Activated naive CD8-positive, alpha-beta T cell treated with anti-CD3 and anti-CD28 coated beads for 36 hours (primary cell): Measurements from ENCODE around the gene NRL. TPM values are rescaled to one million over a fixed set of nuclear protein-coding genes. Genes with fewer than 3 reads are reported as not detected.
A peak's percentile ranks its signal among the peaks of the same experiment; 100 is the strongest.

ENCODE experiments used
- DNase-seq: peaks from one replicate; pipeline ENCODE4 v3.0.0; 2021
- H3K27ac Mint-ChIP-seq: one replicate; pipeline ENCODE4 v1.8.0; 2022; ENCODE audit warnings: mild to moderate bottlenecking, moderate library complexity, mixed read lengths
- H3K27me3 Mint-ChIP-seq: one replicate; pipeline ENCODE4 v1.8.0; 2022; ENCODE audit warnings: mild to moderate bottlenecking, mixed read lengths
- H3K36me3 Mint-ChIP-seq: one replicate; pipeline ENCODE4 v1.8.0; 2021; ENCODE audit warnings: mild to moderate bottlenecking, mixed read lengths
- H3K4me1 Mint-ChIP-seq: one replicate; pipeline ENCODE4 v1.8.0; 2021; ENCODE audit warnings: mixed read lengths
- H3K4me3 Mint-ChIP-seq: one replicate; pipeline ENCODE4 v1.8.0; 2022; ENCODE audit warnings: mild to moderate bottlenecking, moderate library complexity, mixed read lengths
- H3K9me3 Mint-ChIP-seq: one replicate; pipeline ENCODE4 v1.8.0; 2022; ENCODE audit warnings: mixed read lengths
- total RNA-seq, 2 experiments: library from RNA; stranded (reverse); gene quantifications; one replicate each; pipeline ENCODE4 v1.2.3, GENCODE V29; 2021

Gene NRL
- total RNA-seq, 2 experiments from 2014 or later, result 1.8 to 2.6 TPM

GRCh38 chr14:24092505-24093206 lies 22.1 kb downstream of the NRL start:
- no peak for DNase-seq
- Mint-ChIP-seq H3K36me3 (peaks cover 21% of the 10 kb centered on the region), H3K4me1 (peaks cover 33% of the 10 kb centered on the region), H3K9me3 (no peaks in the 10 kb centered on the region), H3K27ac (peak overlapping the region; percentile 98), H3K4me3 (peak overlapping the region; percentile 96), H3K27me3 (no peaks in the 10 kb centered on the region)

- H3K27ac Mint-ChIP-seq, result no peak overlapping the region
- no peak overlapping the region for H3K4me3 Mint-ChIP-seq
- no peak for DNase-seq
- no peaks in the 10 kb centered on the region for H3K9me3 Mint-ChIP-seq
- H3K4me1 Mint-ChIP-seq, result peaks cover 33% of the 10 kb centered on the region
- H3K27me3 Mint-ChIP-seq, result no peaks in the 10 kb centered on the region
- peaks cover 21% of the 10 kb centered on the region for H3K36me3 Mint-ChIP-seq
Measured at GRCh38 chr14:24092110-24092504, 22.6 kb downstream of the NRL start.

- H3K36me3 Mint-ChIP-seq, result peaks cover 3% of the 10 kb centered on the region
- H3K27me3 Mint-ChIP-seq, result no peaks in the 10 kb centered on the region
- peaks cover 20% of the 10 kb centered on the region for H3K4me1 Mint-ChIP-seq
- H3K4me3 Mint-ChIP-seq, result no peak overlapping the region
- no peak overlapping the region for H3K27ac Mint-ChIP-seq
- DNase-seq, result no peak
- H3K9me3 Mint-ChIP-seq, result no peaks in the 10 kb centered on the region
Measured at GRCh38 chr14:24089890-24090289, 24.9 kb downstream of the NRL start.

- no peaks in the 10 kb centered on the region for H3K9me3 Mint-ChIP-seq
- no peak overlapping the region for H3K27ac Mint-ChIP-seq
- no peaks in the 10 kb centered on the region for H3K36me3 Mint-ChIP-seq
- H3K27me3 Mint-ChIP-seq, result no peaks in the 10 kb centered on the region
- no peak overlapping the region for H3K4me3 Mint-ChIP-seq
- H3K4me1 Mint-ChIP-seq, result peaks cover 12% of the 10 kb centered on the region
- DNase-seq, result no peak
Measured at GRCh38 chr14:24088095-24088494, 26.7 kb downstream of the NRL start.

- Mint-ChIP-seq H3K27ac (no peak overlapping the region), H3K4me3 (no peak overlapping the region), H3K27me3 (no peaks in the 10 kb centered on the region), H3K9me3 (no peaks in the 10 kb centered on the region), H3K36me3 (no peaks in the 10 kb centered on the region), H3K4me1 (peaks cover 12% of the 10 kb centered on the region)
- DNase-seq, result no peak
Measured at GRCh38 chr14:24087004-24087403, 27.7 kb downstream of the NRL start.

- Mint-ChIP-seq H3K4me3 (no peak overlapping the region), H3K4me1 (peaks cover 15% of the 10 kb centered on the region), H3K27me3 (no peaks in the 10 kb centered on the region), H3K9me3 (no peaks in the 10 kb centered on the region), H3K27ac (no peak overlapping the region), H3K36me3 (no peaks in the 10 kb centered on the region)
- DNase-seq, result no peak
Measured at GRCh38 chr14:24086193-24086955, 28.4 kb downstream of the NRL start.

GRCh38 chr14:24085215-24085614 lies 29.5 kb downstream of the NRL start:
- peaks cover 16% of the 10 kb centered on the region for H3K4me1 Mint-ChIP-seq
- no peaks in the 10 kb centered on the region for H3K9me3 Mint-ChIP-seq
- no peaks in the 10 kb centered on the region for H3K27me3 Mint-ChIP-seq
- no peaks in the 10 kb centered on the region for H3K36me3 Mint-ChIP-seq
- no peak overlapping the region for H3K27ac Mint-ChIP-seq
- no peak for DNase-seq
- H3K4me3 Mint-ChIP-seq, result no peak overlapping the region

GRCh38 chr14:24084440-24084839 lies 30.3 kb downstream of the NRL start:
- no peaks in the 10 kb centered on the region for H3K36me3 Mint-ChIP-seq
- peaks cover 16% of the 10 kb centered on the region for H3K4me1 Mint-ChIP-seq
- no peaks in the 10 kb centered on the region for H3K27me3 Mint-ChIP-seq

GRCh38 chr14:24083462-24083861 lies 31.3 kb downstream of the NRL start:
- H3K27me3 Mint-ChIP-seq, result no peaks in the 10 kb centered on the region
- no peaks in the 10 kb centered on the region for H3K9me3 Mint-ChIP-seq
- no peak overlapping the region for H3K4me3 Mint-ChIP-seq
- DNase-seq, result no peak
- no peak overlapping the region for H3K27ac Mint-ChIP-seq
- no peaks in the 10 kb centered on the region for H3K36me3 Mint-ChIP-seq
- peaks cover 16% of the 10 kb centered on the region for H3K4me1 Mint-ChIP-seq

More at GRCh38 chr14:24084440-24084839, 30.3 kb downstream of the NRL start:
- Mint-ChIP-seq H3K9me3 (no peaks in the 10 kb centered on the region), H3K27ac (no peak overlapping the region), H3K4me3 (no peak overlapping the region)
- DNase-seq, result no peak

GRCh38 chr14:24082411-24083080 lies 32.2 kb downstream of the NRL start:
- Mint-ChIP-seq H3K27me3 (no peaks in the 10 kb centered on the region), H3K36me3 (no peaks in the 10 kb centered on the region), H3K4me3 (peak overlapping the region; percentile 72), H3K4me1 (peaks cover 16% of the 10 kb centered on the region), H3K9me3 (no peaks in the 10 kb centered on the region), H3K27ac (no peak overlapping the region)
- DNase-seq, result no peak

GRCh38 chr14:24081739-24082211 lies 33.0 kb downstream of the NRL start:
- Mint-ChIP-seq H3K27me3 (no peaks in the 10 kb centered on the region), H3K27ac (no peak overlapping the region), H3K36me3 (no peaks in the 10 kb centered on the region), H3K4me1 (peaks cover 16% of the 10 kb centered on the region), H3K4me3 (peak overlapping the region; percentile 72), H3K9me3 (no peaks in the 10 kb centered on the region)
- DNase-seq, result no peak

GRCh38 chr14:24080888-24081738 lies 33.6 kb downstream of the NRL start:
- H3K36me3 Mint-ChIP-seq, result no peaks in the 10 kb centered on the region
- H3K4me1 Mint-ChIP-seq, result peaks cover 16% of the 10 kb centered on the region
- peak overlapping the region; percentile 74 for H3K4me3 Mint-ChIP-seq
- H3K27ac Mint-ChIP-seq, result peak overlapping the region; percentile 53
- no peaks in the 10 kb centered on the region for H3K27me3 Mint-ChIP-seq
- DNase-seq, result peak; percentile 76
- no peaks in the 10 kb centered on the region for H3K9me3 Mint-ChIP-seq

- H3K9me3 Mint-ChIP-seq, result no peaks in the 10 kb centered on the region
- no peaks in the 10 kb centered on the region for H3K36me3 Mint-ChIP-seq
- H3K27ac Mint-ChIP-seq, result no peak overlapping the region
- DNase-seq, result no peak
- H3K4me1 Mint-ChIP-seq, result peaks cover 19% of the 10 kb centered on the region
- H3K4me3 Mint-ChIP-seq, result peak overlapping the region; percentile 74
- no peaks in the 10 kb centered on the region for H3K27me3 Mint-ChIP-seq
Measured at GRCh38 chr14:24080142-24080530, 34.6 kb downstream of the NRL start.

GRCh38 chr14:24079491-24080141 lies 35.1 kb downstream of the NRL start:
- no peak overlapping the region for H3K27ac Mint-ChIP-seq
- H3K36me3 Mint-ChIP-seq, result no peaks in the 10 kb centered on the region
- H3K9me3 Mint-ChIP-seq, result no peaks in the 10 kb centered on the region
- DNase-seq, result no peak
- H3K27me3 Mint-ChIP-seq, result no peaks in the 10 kb centered on the region
- H3K4me3 Mint-ChIP-seq, result peak overlapping the region; percentile 12
- H3K4me1 Mint-ChIP-seq, result peaks cover 19% of the 10 kb centered on the region
